SK-N-SH (cell line): ENCODE data around the gene CAPN11. TPM values are rescaled to one million over a fixed set of nuclear protein-coding genes. Genes with fewer than 3 reads are reported as not detected.

ENCODE experiments used
- CTCF ChIA-PET: fragments of 300-600, 350-600 bp; formaldehyde crosslinking; extraction: SDS; loops from one replicate; lab custom pipeline; 2021; lab: Yijun Ruan, JAX
- POLR2A ChIA-PET: fragments of 350-600 bp; sonication (Branson Sonifier 250); formaldehyde crosslinking; extraction: SDS; loops from one replicate; lab custom pipeline; 2020; ENCODE audit warnings: antibody characterized with exemption, inconsistent platforms; lab: Yijun Ruan, JAX
- DNase-seq: peaks from one replicate; pipeline ENCODE4 v3.0.0; 2012
- H2AFZ ChIP-seq: fragments of 200-600 bp; sonication (generic); 2 replicates; pipeline ENCODE4 v1.8.1; 2016; ENCODE audit warnings: antibody characterized with exemption, mild to moderate bottlenecking, low read depth
- H3F3A ChIP-seq: fragments of 200-600 bp; sonication (generic); replicated peaks from 2 replicates; pipeline ENCODE3; 2016; ENCODE audit warnings: antibody characterized with exemption, mild to moderate bottlenecking; ENCODE audit not compliant: insufficient read depth
- H3K27ac ChIP-seq, 2 experiments: fragments of 200-500 bp in 1 of 2; fragments of 200-600 bp in 1 of 2; sonication (Bioruptor generic) in 1 of 2; sonication (generic), shearing (Covaris generic) in 1 of 2; 2 replicates each; pipeline versions ENCODE4 v1.5.1 to v1.6.1; 2014 to 2016; ENCODE audit warnings: low read depth in 2 of 2, inconsistent platforms in 1 of 2, low read length in 1 of 2, mild to moderate bottlenecking in 1 of 2, mixed read lengths in 1 of 2
- H3K27me3 ChIP-seq: fragments of 200-600 bp; sonication (generic), shearing (Covaris generic); 2 replicates; pipeline ENCODE4 v1.6.1; 2016; ENCODE audit warnings: mixed run types; ENCODE audit not compliant: insufficient read depth
- H3K36me3 ChIP-seq, 2 experiments: fragments of 200-500 bp in 1 of 2; fragments of 200-600 bp in 1 of 2; sonication (Bioruptor generic) in 1 of 2; sonication (generic) in 1 of 2; replicated peaks in 1 of 2; 2 replicates each; pipeline versions ENCODE3 to v1.5.1; 2014 to 2016; ENCODE audit warnings: low read length in 1 of 2, mild to moderate bottlenecking in 1 of 2; ENCODE audit not compliant: insufficient read depth in 2 of 2, control insufficient read depth in 1 of 2
- H3K4me1 ChIP-seq, 2 experiments: fragments of 200-500 bp in 1 of 2; fragments of 200-600 bp in 1 of 2; sonication (Bioruptor generic) in 1 of 2; sonication (generic), shearing (Covaris generic) in 1 of 2; 2 replicates each; pipeline versions ENCODE4 v1.5.1 to v1.6.1; 2014 to 2016; ENCODE audit warnings: low read depth in 1 of 2, low read length in 1 of 2, mixed run types in 1 of 2; ENCODE audit not compliant: insufficient read depth in 2 of 2, control insufficient read depth in 1 of 2
- H3K4me2 ChIP-seq: fragments of 200-600 bp; sonication (generic), shearing (Covaris generic); 2 replicates; pipeline ENCODE4 v1.6.1; 2017; ENCODE audit warnings: mixed run types
- H3K4me3 ChIP-seq, 2 experiments: fragments of 200-500 bp in 1 of 2; fragments of 200-600 bp in 1 of 2; sonication (Bioruptor generic) in 1 of 2; sonication (generic), shearing (Covaris generic) in 1 of 2; 2 replicates each; pipeline versions ENCODE4 v1.5.1 to v1.8.1; 2014 to 2016; ENCODE audit warnings: low read depth in 2 of 2, inconsistent platforms in 1 of 2, low read length in 1 of 2, mild to moderate bottlenecking in 1 of 2, mixed read lengths in 1 of 2, moderate library complexity in 1 of 2
- H3K79me2 ChIP-seq: fragments of 200-600 bp; sonication (generic); 2 replicates; pipeline ENCODE4 v1.8.1; 2017; ENCODE audit warnings: mild to moderate bottlenecking; ENCODE audit not compliant: insufficient read depth
- H3K9ac ChIP-seq: fragments of 200-600 bp; sonication (generic); 2 replicates; pipeline ENCODE4 v1.6.1; 2017; ENCODE audit warnings: mixed run types
- H3K9me2 ChIP-seq: fragments of 200-600 bp; sonication (generic); 2 replicates; pipeline ENCODE4 v1.6.1; 2017; ENCODE audit warnings: mixed run types
- H3K9me3 ChIP-seq: fragments of 200-600 bp; sonication (generic); 2 replicates; pipeline ENCODE4 v1.6.1; 2017; ENCODE audit warnings: mixed run types, mild to moderate bottlenecking, moderate library complexity
- H4K20me1 ChIP-seq: fragments of 200-600 bp; sonication (generic); 2 replicates; pipeline ENCODE4 v1.6.1; 2017; ENCODE audit warnings: mild to moderate bottlenecking, mixed run types; ENCODE audit not compliant: insufficient read depth
- CHD2 ChIP-seq: fragments of 150-350 bp; IDR thresholded peaks from 2 replicates; pipeline ENCODE4 v1.6.1; 2018; ENCODE audit warnings: low read length; ENCODE audit not compliant: partially characterized antibody
- ELF1 ChIP-seq: IDR thresholded peaks from 2 replicates; pipeline ENCODE4 v1.4.0; 2012
- EZH2phosphoT487 ChIP-seq: fragments of 200-600 bp; sonication (generic); IDR thresholded peaks from 2 replicates; pipeline ENCODE4 v1.6.1; 2017; ENCODE audit warnings: low read depth, mixed run types, mild to moderate bottlenecking, antibody characterized with exemption, moderate library complexity, borderline replicate concordance
- FOXM1 ChIP-seq: IDR thresholded peaks from 2 replicates; pipeline ENCODE4 v1.4.0; 2012; ENCODE audit warnings: low read depth, mild to moderate bottlenecking
- IRF3 ChIP-seq: fragments of 150-350 bp; IDR thresholded peaks from 2 replicates; pipeline ENCODE4 v1.6.1; 2016; ENCODE audit warnings: mild to moderate bottlenecking, low read depth, low read length
- JUND ChIP-seq: IDR thresholded peaks from 2 replicates; pipeline ENCODE4 v1.4.0; 2012
- PBX3 ChIP-seq: IDR thresholded peaks from 2 replicates; pipeline ENCODE4; 2012
- POLR2AphosphoS5 ChIP-seq: IDR thresholded peaks from 2 replicates; pipeline ENCODE4 v1.6.1; 2012; ENCODE audit warnings: low read depth, low read length
- RCOR1 ChIP-seq: fragments of 150-350 bp; IDR thresholded peaks from 2 replicates; pipeline ENCODE4 v1.6.1; 2017; ENCODE audit warnings: antibody characterized with exemption, low read length
- TAF1 ChIP-seq: IDR thresholded peaks from 2 replicates; pipeline ENCODE4 v1.6.1; 2012; ENCODE audit warnings: low read depth, mild to moderate bottlenecking, low read length, moderate library complexity, borderline replicate concordance
- TEAD4 ChIP-seq: IDR thresholded peaks from 2 replicates; pipeline ENCODE4 v1.4.0; 2012; ENCODE audit warnings: mild to moderate bottlenecking, borderline replicate concordance; ENCODE audit not compliant: insufficient read depth
- WGBS: methylation state at CpG from one replicate; pipeline ENCODE4 v1.1.6; 2017; ENCODE audit warnings: low lambda C conversion rate; 5-methylcytosine and 5-hydroxymethylcytosine counted together
- polyA plus RNA-seq, 3 experiments: library from polyadenylated mRNA; depleted of rRNA; stranded (reverse); fragments of >200 nt; gene quantifications; 2 replicates each; pipeline ENCODE4 v1.2.3, GENCODE V29; 2012
- TF ChIP-seq, protein P1 (sequence below): IDR thresholded peaks from 2 replicates; pipeline ENCODE4 v1.4.0; 2012; ENCODE audit warnings: low read depth, borderline replicate concordance
- TF ChIP-seq, protein P2 (sequence below): fragments of 200-600 bp; sonication (generic); IDR thresholded peaks from 2 replicates; pipeline ENCODE4 v1.6.1; 2017; ENCODE audit warnings: antibody characterized with exemption, mild to moderate bottlenecking, moderate library complexity

Gene CAPN11
- polyA plus RNA-seq, 1 of the 3 experiments (the other 2 are of a cell fraction): not detected

GRCh38 chr6:44146685-44147084, 11.9 kb upstream of the CAPN11 start:
- TF ChIP-seq TEAD4 (no peak), EZH2phosphoT487 (no peak), ELF1 (no peak), PBX3 (no peak), JUND (no peak)
- TF ChIP-seq, protein P1, sequence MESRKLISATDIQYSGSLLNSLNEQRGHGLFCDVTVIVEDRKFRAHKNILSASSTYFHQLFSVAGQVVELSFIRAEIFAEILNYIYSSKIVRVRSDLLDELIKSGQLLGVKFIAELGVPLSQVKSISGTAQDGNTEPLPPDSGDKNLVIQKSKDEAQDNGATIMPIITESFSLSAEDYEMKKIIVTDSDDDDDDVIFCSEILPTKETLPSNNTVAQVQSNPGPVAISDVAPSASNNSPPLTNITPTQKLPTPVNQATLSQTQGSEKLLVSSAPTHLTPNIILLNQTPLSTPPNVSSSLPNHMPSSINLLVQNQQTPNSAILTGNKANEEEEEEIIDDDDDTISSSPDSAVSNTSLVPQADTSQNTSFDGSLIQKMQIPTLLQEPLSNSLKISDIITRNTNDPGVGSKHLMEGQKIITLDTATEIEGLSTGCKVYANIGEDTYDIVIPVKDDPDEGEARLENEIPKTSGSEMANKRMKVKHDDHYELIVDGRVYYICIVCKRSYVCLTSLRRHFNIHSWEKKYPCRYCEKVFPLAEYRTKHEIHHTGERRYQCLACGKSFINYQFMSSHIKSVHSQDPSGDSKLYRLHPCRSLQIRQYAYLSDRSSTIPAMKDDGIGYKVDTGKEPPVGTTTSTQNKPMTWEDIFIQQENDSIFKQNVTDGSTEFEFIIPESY: no peak
- TF ChIP-seq, protein P2, sequence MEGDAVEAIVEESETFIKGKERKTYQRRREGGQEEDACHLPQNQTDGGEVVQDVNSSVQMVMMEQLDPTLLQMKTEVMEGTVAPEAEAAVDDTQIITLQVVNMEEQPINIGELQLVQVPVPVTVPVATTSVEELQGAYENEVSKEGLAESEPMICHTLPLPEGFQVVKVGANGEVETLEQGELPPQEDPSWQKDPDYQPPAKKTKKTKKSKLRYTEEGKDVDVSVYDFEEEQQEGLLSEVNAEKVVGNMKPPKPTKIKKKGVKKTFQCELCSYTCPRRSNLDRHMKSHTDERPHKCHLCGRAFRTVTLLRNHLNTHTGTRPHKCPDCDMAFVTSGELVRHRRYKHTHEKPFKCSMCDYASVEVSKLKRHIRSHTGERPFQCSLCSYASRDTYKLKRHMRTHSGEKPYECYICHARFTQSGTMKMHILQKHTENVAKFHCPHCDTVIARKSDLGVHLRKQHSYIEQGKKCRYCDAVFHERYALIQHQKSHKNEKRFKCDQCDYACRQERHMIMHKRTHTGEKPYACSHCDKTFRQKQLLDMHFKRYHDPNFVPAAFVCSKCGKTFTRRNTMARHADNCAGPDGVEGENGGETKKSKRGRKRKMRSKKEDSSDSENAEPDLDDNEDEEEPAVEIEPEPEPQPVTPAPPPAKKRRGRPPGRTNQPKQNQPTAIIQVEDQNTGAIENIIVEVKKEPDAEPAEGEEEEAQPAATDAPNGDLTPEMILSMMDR: no peak
- H3K36me3 ChIP-seq: peaks cover 15 to 28% of the 10 kb centered on the region in 2 experiments
- WGBS: 94% methylated on average over 8 of the region's 10 CpGs
- H3K4me1 ChIP-seq: peaks cover 0 to 2% of the 10 kb centered on the region in 2 experiments; a peak in 1 of 4 replicates
- H3K9me2 ChIP-seq: no peaks in the 10 kb centered on the region
- no peak overlapping the region for H3K4me3 ChIP-seq
- H3K27me3 ChIP-seq: no peaks in the 10 kb centered on the region
- CTCF ChIA-PET: interaction anchor here (1.0 to 1.6 kb wide), 2 partner anchors 47 to 50 kb away, joined by 3 to 4 read pairs; no protein-coding TSS in a partner anchor
- no peaks in the 10 kb centered on the region for H4K20me1 ChIP-seq
- no peak overlapping the region for H2AFZ ChIP-seq
- DNase-seq: no peak
- H3K9ac ChIP-seq: no peak overlapping the region
- H3K79me2 ChIP-seq: no peaks in the 10 kb centered on the region
- POLR2A ChIA-PET: no interaction called here
- no peaks in the 10 kb centered on the region for H3K9me3 ChIP-seq
- H3F3A ChIP-seq: no peaks in the 10 kb centered on the region
- no peak overlapping the region for H3K4me2 ChIP-seq
- no peak overlapping the region for H3K27ac ChIP-seq

GRCh38 chr6:44147256-44147655, 11.4 kb upstream of the CAPN11 start:
- no peak overlapping the region for H3K9ac ChIP-seq
- 95% methylated on average over 7 of the region's 7 CpGs for WGBS
- H3K4me1 ChIP-seq: peaks cover 0 to 3% of the 10 kb centered on the region in 2 experiments; a peak in 1 of 4 replicates
- no peaks in the 10 kb centered on the region for H3K27me3 ChIP-seq
- peaks cover 15 to 28% of the 10 kb centered on the region in 2 experiments for H3K36me3 ChIP-seq
- H3K9me3 ChIP-seq: no peaks in the 10 kb centered on the region
- H3K79me2 ChIP-seq: no peaks in the 10 kb centered on the region
- H2AFZ ChIP-seq: no peak overlapping the region
- no peaks in the 10 kb centered on the region for H3K9me2 ChIP-seq
- no peak overlapping the region for H3K4me3 ChIP-seq
- no peaks in the 10 kb centered on the region for H4K20me1 ChIP-seq
- H3K4me2 ChIP-seq: no peak overlapping the region
- no peak overlapping the region for H3K27ac ChIP-seq
- POLR2A ChIA-PET: no interaction called here
- no peaks in the 10 kb centered on the region for H3F3A ChIP-seq
- no peak for DNase-seq
- CTCF ChIA-PET: interaction anchor here (1.0 to 1.6 kb wide), 3 partner anchors 25 to 51 kb away, joined by 3 to 6 read pairs (median 4); no protein-coding TSS in a partner anchor
- TF ChIP-seq POLR2AphosphoS5 (no peak), PBX3 (no peak), TAF1 (no peak), CHD2 (no peak), FOXM1 (no peak), JUND (no peak), IRF3 (no peak), TEAD4 (no peak), RCOR1 (no peak)
- TF ChIP-seq, protein P2: no peak
- TF ChIP-seq, protein P1: no peak
